Small intestine (tissue), 7 donors: ENCODE results near the gene NDE1. TPM values are rescaled to one million over a fixed set of nuclear protein-coding genes. Genes with fewer than 3 reads are reported as not detected.

Source experiments
- DNase-seq, 2 donors: peaks; one replicate each; pipeline versions ENCODE4 v3.0.0 to v3.0.0-alpha.2; 2013
- FAIRE-seq: peaks from 2 replicates; lab custom pipeline; 2012; peaks lifted over from hg19 to GRCh38; lab: Jason Lieb, UNC
- H3K27ac ChIP-seq, 3 donors: one replicate each; pipeline ENCODE4 v1.5.1; 2013; ENCODE audit warnings: low read length in 2 of 3, mild to moderate bottlenecking in 2 of 3, control low read depth in 1 of 3, inconsistent platforms in 1 of 3, low read depth in 1 of 3, moderate library complexity in 1 of 3
- H3K27me3 ChIP-seq, 3 donors: one replicate each; pipeline ENCODE4 v1.6.1; 2013; ENCODE audit warnings: low read length in 3 of 3, inconsistent platforms in 1 of 3; ENCODE audit not compliant: control insufficient read depth in 3 of 3, insufficient read depth in 3 of 3
- H3K36me3 ChIP-seq, 3 donors: one replicate each; pipeline ENCODE4 v1.6.1; 2013; ENCODE audit warnings: low read length in 3 of 3, inconsistent platforms in 1 of 3, low read depth in 1 of 3, mild to moderate bottlenecking in 1 of 3, moderate library complexity in 1 of 3; ENCODE audit not compliant: control insufficient read depth in 3 of 3, insufficient read depth in 2 of 3
- H3K4me1 ChIP-seq, 3 donors: one replicate each; pipeline ENCODE4 v1.6.1; 2013; ENCODE audit warnings: low read length in 2 of 3, inconsistent platforms in 1 of 3, low read depth in 1 of 3, mild to moderate bottlenecking in 1 of 3, moderate library complexity in 1 of 3; ENCODE audit not compliant: control insufficient read depth in 3 of 3, insufficient read depth in 2 of 3
- H3K4me3 ChIP-seq, 3 donors: one replicate each; pipeline ENCODE4 v1.5.1; 2013; ENCODE audit warnings: low read length in 3 of 3, control low read depth in 1 of 3, inconsistent platforms in 1 of 3, low read depth in 1 of 3, mild to moderate bottlenecking in 1 of 3, moderate library complexity in 1 of 3
- H3K9me3 ChIP-seq, 2 donors: one replicate each; pipeline ENCODE4 v1.6.1; 2013; ENCODE audit warnings: low read depth in 1 of 2, low read length in 1 of 2; ENCODE audit not compliant: control insufficient read depth in 2 of 2, insufficient read depth in 1 of 2
- WGBS, 3 donors: extraction: QIAGEN DNeasy Blood & Tissue Kit; methylation state at CpG; one replicate each; pipeline ENCODE4 v1.1.7; 2013; 5-methylcytosine and 5-hydroxymethylcytosine counted together
- polyA plus RNA-seq, 4 donors: library from polyadenylated mRNA; stranded (reverse) in 3 of 4; unstranded in 1 of 4; fragments of 200-250 nt in 3 of 4; fragments of 120-200 nt in 1 of 4; gene quantifications; one replicate each; pipeline versions ENCODE4 v1.2.1 to v1.2.3, GENCODE V29; 2013
- donor health status: healthy with polysubstance abuse.
- donor health status: control.
- donor health status: control.
- donor health status: Bipolar disorder and iron deficiency.
- donor health status: healthy.

The NDE1 gene
- polyA plus RNA-seq, 4 donors = 5.8 to 21.7 (median 14.4) TPM

GRCh38 chr16:15616475-15617165 lies 33.4 kb upstream of the NDE1 start:
- WGBS, 3 donors = 92 to 94% (median 94%) methylated on average over 11 of the region's 11 CpGs

GRCh38 chr16:15617901-15618300 lies 32.1 kb upstream of the NDE1 start:
- DNase-seq (no peak), FAIRE-seq (no peak)
- WGBS, 3 donors = 91 to 95% (median 94%) methylated on average over 4 of the region's 4 CpGs
- Histone ChIP-seq H3K4me1 (no peaks in the 10 kb centered on the region), H3K27ac (no peak overlapping the region), H3K9me3 (no peaks in the 10 kb centered on the region), H3K4me3 (no peak overlapping the region), H3K36me3 (peaks cover 22 to 61% (median 37%) of the 10 kb centered on the region in 3 donors), H3K27me3 (no peaks in the 10 kb centered on the region)

More at GRCh38 chr16:15616475-15617165, 33.4 kb upstream of the NDE1 start:
- no peak for FAIRE-seq
- Histone ChIP-seq H3K36me3 (peaks cover 24 to 53% (median 33%) of the 10 kb centered on the region in 3 donors), H3K4me1 (no peaks in the 10 kb centered on the region), H3K27ac (no peak overlapping the region), H3K9me3 (no peaks in the 10 kb centered on the region), H3K4me3 (no peak overlapping the region), H3K27me3 (no peaks in the 10 kb centered on the region)
- DNase-seq = no peak

DNA sequence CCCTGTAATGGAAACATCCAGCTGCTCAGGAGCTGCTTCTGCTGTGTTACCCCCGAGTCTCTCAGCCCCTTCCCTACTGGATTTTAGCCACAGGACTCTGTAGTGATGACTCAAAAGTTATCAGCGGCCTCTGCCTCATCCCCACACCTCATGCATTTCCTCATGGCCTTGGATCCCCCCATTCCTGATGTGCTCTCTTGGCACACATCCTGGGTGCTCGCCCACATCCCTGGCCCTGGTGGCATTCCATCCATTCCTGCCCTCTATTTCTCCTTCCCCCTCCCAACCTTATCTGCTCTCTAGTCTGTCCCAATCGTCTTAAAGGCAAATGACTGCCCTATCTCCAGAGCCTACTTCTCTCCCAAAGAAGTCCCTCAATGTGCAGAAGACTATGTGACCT lies 31.7 kb upstream of the NDE1 start:
- no peak overlapping the region for H3K4me3 ChIP-seq
- no peak for FAIRE-seq

DNA sequence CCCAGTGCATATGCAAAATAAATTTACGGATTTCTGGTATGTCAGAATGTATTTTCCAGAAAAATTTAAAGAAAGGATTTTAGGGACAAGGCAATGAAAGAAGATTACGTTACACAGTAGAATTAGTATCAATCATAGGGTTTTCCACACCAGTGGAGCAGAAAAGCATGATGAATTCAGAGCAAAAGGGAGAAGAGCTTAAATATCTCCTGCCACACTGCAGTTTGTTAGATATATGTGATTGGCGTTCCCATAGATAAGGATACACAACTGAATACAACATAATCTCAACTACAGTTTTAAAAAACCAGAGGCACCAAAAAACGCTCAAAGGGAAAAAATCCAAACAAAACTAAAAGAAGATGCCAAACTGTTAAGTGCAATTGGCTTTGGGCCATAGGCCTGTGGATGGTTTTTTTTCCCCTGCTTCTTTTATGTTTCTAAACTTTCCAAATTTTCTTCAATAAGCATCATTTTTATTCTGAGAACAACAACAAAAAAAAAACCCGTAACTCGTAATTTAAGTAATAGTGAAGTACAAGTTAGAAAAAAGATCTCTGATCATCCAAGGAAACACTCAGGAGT lies 29.3 kb upstream of the NDE1 start:
- Histone ChIP-seq H3K27ac (no peak overlapping the region), H3K36me3 (peaks cover 29 to 67% (median 49%) of the 10 kb centered on the region in 3 donors), H3K4me1 (no peaks in the 10 kb centered on the region), H3K4me3 (no peak overlapping the region), H3K9me3 (no peaks in the 10 kb centered on the region), H3K27me3 (no peaks in the 10 kb centered on the region)
- DNase-seq = no peak
- FAIRE-seq = no peak
- WGBS, 3 donors = 78 to 91% (median 89%) methylated on average over 6 of the region's 6 CpGs

More for the DNA sequence above, 31.7 kb upstream of the NDE1 start:
- Histone ChIP-seq H3K4me1 (no peaks in the 10 kb centered on the region), H3K27ac (no peak overlapping the region), H3K9me3 (no peaks in the 10 kb centered on the region), H3K27me3 (no peaks in the 10 kb centered on the region), H3K36me3 (peaks cover 20 to 60% (median 35%) of the 10 kb centered on the region in 3 donors)
- DNase-seq = no peak
- WGBS, 3 donors = 90 to 99% (median 93%) methylated on average over 4 of the region's 4 CpGs

- no peak for DNase-seq
- Histone ChIP-seq H3K4me3 (no peak overlapping the region), H3K4me1 (no peaks in the 10 kb centered on the region), H3K9me3 (no peaks in the 10 kb centered on the region), H3K27ac (no peak overlapping the region), H3K27me3 (no peaks in the 10 kb centered on the region), H3K36me3 (peaks cover 27 to 65% (median 43%) of the 10 kb centered on the region in 3 donors)
- 74 to 94% (median 86%) methylated on average over 4 of the region's 4 CpGs for WGBS, 3 donors
- no peak for FAIRE-seq
These were observed 28.6 kb upstream of the NDE1 start for GRCh38 chr16:15621456-15621855.

DNA sequence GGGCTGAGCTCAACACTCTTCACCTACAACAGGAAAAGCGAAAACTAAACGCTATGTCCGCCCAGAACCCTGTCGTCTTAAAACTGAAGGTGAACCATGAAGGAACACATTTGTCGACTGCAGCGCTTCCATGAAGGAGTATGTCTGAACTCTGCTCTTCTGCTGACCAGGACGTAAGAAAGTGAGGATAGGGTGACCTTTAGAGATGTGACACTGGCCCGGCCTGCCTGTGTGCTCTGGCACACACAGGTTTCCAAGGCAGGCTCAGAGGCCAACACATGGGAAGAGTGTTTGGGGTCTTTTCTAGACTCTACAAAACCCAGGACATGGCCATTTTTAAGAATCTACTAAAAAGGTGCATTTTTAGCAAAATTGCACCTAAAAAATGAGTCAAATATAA lies 28.2 kb upstream of the NDE1 start:
- DNase-seq (no peak), FAIRE-seq (no peak)
- Histone ChIP-seq H3K36me3 (peaks cover 25 to 62% (median 40%) of the 10 kb centered on the region in 3 donors), H3K9me3 (no peaks in the 10 kb centered on the region), H3K27me3 (no peaks in the 10 kb centered on the region), H3K4me1 (no peaks in the 10 kb centered on the region), H3K4me3 (no peak overlapping the region), H3K27ac (no peak overlapping the region)
- WGBS, 3 donors = 85 to 93% (median 93%) methylated on average over 8 of the region's 8 CpGs

GRCh38 chr16:15631730-15632409 lies 18.2 kb upstream of the NDE1 start:
- H3K4me3 ChIP-seq = no peak overlapping the region
- H3K9me3 ChIP-seq = no peaks in the 10 kb centered on the region
- no peaks in the 10 kb centered on the region for H3K4me1 ChIP-seq
- no peak for DNase-seq
- 98 to 100% (median 100%) methylated on average over 2 of the region's 2 CpGs for WGBS, 3 donors
- no peaks in the 10 kb centered on the region for H3K27me3 ChIP-seq
- no peak for FAIRE-seq
- peaks cover 18 to 25% (median 25%) of the 10 kb centered on the region in 3 donors for H3K36me3 ChIP-seq
- no peak overlapping the region for H3K27ac ChIP-seq

- FAIRE-seq (no peak), DNase-seq (no peak)
- no peak overlapping the region for H3K27ac ChIP-seq
- 89 to 90% (median 90%) methylated on average over 9 of the region's 9 CpGs for WGBS, 3 donors
- H3K4me1 ChIP-seq = peaks cover 0 to 3% (median 0%) of the 10 kb centered on the region in 3 donors
- no peaks in the 10 kb centered on the region for H3K9me3 ChIP-seq
- H3K4me3 ChIP-seq = no peak overlapping the region
- no peaks in the 10 kb centered on the region for H3K27me3 ChIP-seq
- peaks cover 13 to 32% (median 20%) of the 10 kb centered on the region in 3 donors for H3K36me3 ChIP-seq
These were observed 14.1 kb upstream of the NDE1 start for GRCh38 chr16:15635926-15636325.
